ENCODE data around the gene PANK4.

- TF ChIP-seq EZH2phosphoT487 (IDR thresholded peaks at IDR 0.05; ENCODE audit: low read length) (no peak), CTCF (IDR thresholded peaks at IDR 0.05; ENCODE audit: low read length) (no peak), EZH2 (optimal IDR thresholded peaks at IDR 0.05; ENCODE audit: low read depth, low read length) (no peak)
Measured at GRCh38 chr1:2538376-2538775, 12.0 kb upstream of the PANK4 start.

All from MM.1S (cell line).